ENCODE data around the gene SARNP. TPM values are rescaled to one million over a fixed set of nuclear protein-coding genes. Genes with fewer than 3 reads are reported as not detected.
A peak's percentile ranks its signal among the peaks of the same experiment; 100 is the strongest.
"Not testable (repeated sequence)": the region's sequence is repeated elsewhere in the genome, so short reads cannot be mapped to it uniquely, and the experiment has no call there.

SARNP gene
- polyA plus RNA-seq, 2 donors: 56.2 to 78.7 TPM

- no peaks in the 10 kb centered on the region for H3K36me3 ChIP-seq (ENCODE audit: control insufficient read depth in 2 of 2, insufficient read depth in 2 of 2, low read length in 1 of 2)
- WGBS, 2 donors: 90 to 93% methylated on average over 11 of the region's 11 CpGs
- no peak overlapping the region for H3K4me3 ChIP-seq (ENCODE audit: low read depth in 1 of 2, low read length in 2 of 2)
- no peak overlapping the region for H3K27ac ChIP-seq (ENCODE audit: low read depth in 2 of 2, low read length in 1 of 2)
- peaks cover 0 to 2% of the 10 kb centered on the region in 2 donors for H3K9me3 ChIP-seq (ENCODE audit: control insufficient read depth in 2 of 2, insufficient read depth in 1 of 2, low read depth in 1 of 2, low read length in 1 of 2)
- H3K4me1 ChIP-seq (ENCODE audit: control insufficient read depth in 2 of 2, insufficient read depth in 2 of 2, low read length in 1 of 2): peaks cover 4% of the 10 kb centered on the region in 2 donors
- no peaks in the 10 kb centered on the region for H3K27me3 ChIP-seq (ENCODE audit: control insufficient read depth in 1 of 2, insufficient read depth in 2 of 2, low read length in 2 of 2)
Observed at GRCh38 chr12:55840581-55841351, 23.2 kb upstream of the SARNP start.

DNA sequence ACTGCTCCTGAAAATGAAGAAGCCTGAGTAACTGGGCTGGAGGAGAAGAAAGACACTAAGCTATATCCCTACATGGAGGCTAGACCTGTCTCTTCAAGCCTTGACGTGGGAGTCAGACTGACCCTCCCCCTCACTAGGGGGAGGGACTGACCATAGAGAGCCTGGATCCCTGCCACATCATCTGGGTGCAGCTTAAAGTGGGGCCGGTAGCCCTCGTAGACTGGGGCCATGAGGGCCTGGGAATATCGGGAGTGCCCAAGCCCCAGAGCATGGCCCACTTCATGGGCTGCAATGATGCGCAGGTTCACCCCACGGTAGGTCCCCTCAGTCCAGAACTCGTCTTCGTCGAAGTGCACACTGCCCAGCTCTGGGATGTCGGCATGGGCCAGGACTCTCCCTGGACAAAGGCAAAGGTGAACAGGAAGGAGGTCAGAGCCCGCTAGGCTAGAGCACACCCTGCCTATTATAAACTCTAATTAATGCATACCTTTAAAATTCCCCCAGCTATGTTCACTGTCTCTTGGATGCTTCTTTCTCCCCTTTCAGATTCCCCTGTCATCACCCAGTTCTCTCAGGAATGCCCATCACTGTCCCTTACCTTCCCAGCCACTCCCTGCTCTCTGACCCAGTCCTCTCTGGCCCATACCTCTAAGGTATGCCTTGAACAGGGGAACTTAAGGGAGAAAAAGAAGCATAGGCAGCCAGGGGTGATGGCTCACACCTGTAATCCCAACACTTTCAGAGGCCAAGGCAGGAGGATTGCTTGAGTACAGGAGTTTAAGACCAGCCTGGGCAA is 22.0 kb upstream of the SARNP start:
- Histone ChIP-seq H3K27ac (ENCODE audit: low read depth in 2 of 2, low read length in 1 of 2) (no peak overlapping the region), H3K36me3 (ENCODE audit: control insufficient read depth in 2 of 2, insufficient read depth in 2 of 2, low read length in 1 of 2) (no peaks in the 10 kb centered on the region), H3K27me3 (ENCODE audit: control insufficient read depth in 1 of 2, insufficient read depth in 2 of 2, low read length in 2 of 2) (no peaks in the 10 kb centered on the region), H3K4me3 (ENCODE audit: low read depth in 1 of 2, low read length in 2 of 2) (no peak overlapping the region), H3K4me1 (ENCODE audit: control insufficient read depth in 2 of 2, insufficient read depth in 2 of 2, low read length in 1 of 2) (peaks cover 4% of the 10 kb centered on the region in 2 donors), H3K9me3 (ENCODE audit: control insufficient read depth in 2 of 2, insufficient read depth in 1 of 2, low read depth in 1 of 2, low read length in 1 of 2) (peaks cover 0 to 2% of the 10 kb centered on the region in 2 donors)
- 84 to 86% methylated on average over 11 of the region's 11 CpGs for WGBS, 2 donors

GRCh38 chr12:55838361-55838760 is 20.8 kb upstream of the SARNP start:
- H3K27ac ChIP-seq (ENCODE audit: low read depth in 2 of 2, low read length in 1 of 2): no peak overlapping the region
- no peak overlapping the region for H3K4me3 ChIP-seq (ENCODE audit: low read depth in 1 of 2, low read length in 2 of 2)
- WGBS, 2 donors: 91 to 97% methylated on average over 3 of the region's 3 CpGs
- H3K4me1 ChIP-seq (ENCODE audit: control insufficient read depth in 2 of 2, insufficient read depth in 2 of 2, low read length in 1 of 2): peaks cover 4% of the 10 kb centered on the region in 2 donors
- H3K27me3 ChIP-seq (ENCODE audit: control insufficient read depth in 1 of 2, insufficient read depth in 2 of 2, low read length in 2 of 2): no peaks in the 10 kb centered on the region
- H3K36me3 ChIP-seq (ENCODE audit: control insufficient read depth in 2 of 2, insufficient read depth in 2 of 2, low read length in 1 of 2): no peaks in the 10 kb centered on the region
- H3K9me3 ChIP-seq (ENCODE audit: control insufficient read depth in 2 of 2, insufficient read depth in 1 of 2, low read depth in 1 of 2, low read length in 1 of 2): peaks cover 0 to 2% of the 10 kb centered on the region in 2 donors

- not testable (repeated sequence) for H3K27me3 ChIP-seq (ENCODE audit: control insufficient read depth in 1 of 2, insufficient read depth in 2 of 2, low read length in 2 of 2); H3K4me1 ChIP-seq (ENCODE audit: control insufficient read depth in 2 of 2, insufficient read depth in 2 of 2, low read length in 1 of 2); H3K36me3 ChIP-seq (ENCODE audit: control insufficient read depth in 2 of 2, insufficient read depth in 2 of 2, low read length in 1 of 2); H3K27ac ChIP-seq (ENCODE audit: low read depth in 2 of 2, low read length in 1 of 2); H3K9me3 ChIP-seq (ENCODE audit: control insufficient read depth in 2 of 2, insufficient read depth in 1 of 2, low read depth in 1 of 2, low read length in 1 of 2); H3K4me3 ChIP-seq (ENCODE audit: low read depth in 1 of 2, low read length in 2 of 2)
- 79 to 84% methylated on average over 6 of the region's 6 CpGs for WGBS, 2 donors
Observed at GRCh38 chr12:55834400-55834799, 16.9 kb upstream of the SARNP start.

- no peaks in the 10 kb centered on the region for H3K9me3 ChIP-seq (ENCODE audit: control insufficient read depth in 2 of 2, insufficient read depth in 1 of 2, low read depth in 1 of 2, low read length in 1 of 2)
- no peak overlapping the region for H3K4me3 ChIP-seq (ENCODE audit: low read depth in 1 of 2, low read length in 2 of 2)
- no peak overlapping the region for H3K27ac ChIP-seq (ENCODE audit: low read depth in 2 of 2, low read length in 1 of 2)
- no peaks in the 10 kb centered on the region for H3K36me3 ChIP-seq (ENCODE audit: control insufficient read depth in 2 of 2, insufficient read depth in 2 of 2, low read length in 1 of 2)
- H3K27me3 ChIP-seq (ENCODE audit: control insufficient read depth in 1 of 2, insufficient read depth in 2 of 2, low read length in 2 of 2): no peaks in the 10 kb centered on the region
- WGBS, 2 donors: 92 to 95% methylated on average over 10 of the region's 10 CpGs
- peaks cover 2 to 10% of the 10 kb centered on the region in 2 donors for H3K4me1 ChIP-seq (ENCODE audit: control insufficient read depth in 2 of 2, insufficient read depth in 2 of 2, low read length in 1 of 2)
Observed at GRCh38 chr12:55833056-55833455, 15.5 kb upstream of the SARNP start.

- Histone ChIP-seq H3K36me3 (ENCODE audit: control insufficient read depth in 2 of 2, insufficient read depth in 2 of 2, low read length in 1 of 2) (no peaks in the 10 kb centered on the region), H3K4me3 (ENCODE audit: low read depth in 1 of 2, low read length in 2 of 2) (peak overlapping the region; percentile 69 to 83), H3K27ac (ENCODE audit: low read depth in 2 of 2, low read length in 1 of 2) (peak overlapping the region; percentile 72 to 94), H3K4me1 (ENCODE audit: control insufficient read depth in 2 of 2, insufficient read depth in 2 of 2, low read length in 1 of 2) (peaks cover 5 to 17% of the 10 kb centered on the region in 2 donors), H3K27me3 (ENCODE audit: control insufficient read depth in 1 of 2, insufficient read depth in 2 of 2, low read length in 2 of 2) (no peaks in the 10 kb centered on the region), H3K9me3 (ENCODE audit: control insufficient read depth in 2 of 2, insufficient read depth in 1 of 2, low read depth in 1 of 2, low read length in 1 of 2) (no peaks in the 10 kb centered on the region)
- WGBS, 2 donors: 37 to 44% methylated on average over 1 of the region's 1 CpG
Observed at GRCh38 chr12:55831447-55831815, 13.9 kb upstream of the SARNP start.

GRCh38 chr12:55830601-55831446 is 13.3 kb upstream of the SARNP start:
- 5 to 6% methylated on average over 23 of the region's 23 CpGs for WGBS, 2 donors
- Histone ChIP-seq H3K9me3 (ENCODE audit: control insufficient read depth in 2 of 2, insufficient read depth in 1 of 2, low read depth in 1 of 2, low read length in 1 of 2) (no peaks in the 10 kb centered on the region), H3K4me1 (ENCODE audit: control insufficient read depth in 2 of 2, insufficient read depth in 2 of 2, low read length in 1 of 2) (peaks cover 5 to 17% of the 10 kb centered on the region in 2 donors), H3K4me3 (ENCODE audit: low read depth in 1 of 2, low read length in 2 of 2) (peak overlapping the region; percentile 69 to 83), H3K27ac (ENCODE audit: low read depth in 2 of 2, low read length in 1 of 2) (peak overlapping the region; percentile 72 to 94), H3K27me3 (ENCODE audit: control insufficient read depth in 1 of 2, insufficient read depth in 2 of 2, low read length in 2 of 2) (no peaks in the 10 kb centered on the region), H3K36me3 (ENCODE audit: control insufficient read depth in 2 of 2, insufficient read depth in 2 of 2, low read length in 1 of 2) (no peaks in the 10 kb centered on the region)

GRCh38 chr12:55829967-55830600 is 12.6 kb upstream of the SARNP start:
- peak overlapping the region; percentile 69 to 83 for H3K4me3 ChIP-seq (ENCODE audit: low read depth in 1 of 2, low read length in 2 of 2)
- peak overlapping the region; percentile 72 to 94 for H3K27ac ChIP-seq (ENCODE audit: low read depth in 2 of 2, low read length in 1 of 2)
- no peaks in the 10 kb centered on the region for H3K9me3 ChIP-seq (ENCODE audit: control insufficient read depth in 2 of 2, insufficient read depth in 1 of 2, low read depth in 1 of 2, low read length in 1 of 2)
- no peaks in the 10 kb centered on the region for H3K27me3 ChIP-seq (ENCODE audit: control insufficient read depth in 1 of 2, insufficient read depth in 2 of 2, low read length in 2 of 2)
- WGBS, 2 donors: 0 to 1% methylated on average over 37 of the region's 37 CpGs
- H3K36me3 ChIP-seq (ENCODE audit: control insufficient read depth in 2 of 2, insufficient read depth in 2 of 2, low read length in 1 of 2): no peaks in the 10 kb centered on the region
- peaks cover 5 to 17% of the 10 kb centered on the region in 2 donors for H3K4me1 ChIP-seq (ENCODE audit: control insufficient read depth in 2 of 2, insufficient read depth in 2 of 2, low read length in 1 of 2)

GRCh38 chr12:55828357-55828756 is 10.8 kb upstream of the SARNP start:
- Histone ChIP-seq H3K36me3 (ENCODE audit: control insufficient read depth in 2 of 2, insufficient read depth in 2 of 2, low read length in 1 of 2) (no peaks in the 10 kb centered on the region), H3K4me1 (ENCODE audit: control insufficient read depth in 2 of 2, insufficient read depth in 2 of 2, low read length in 1 of 2) (peaks cover 5 to 17% of the 10 kb centered on the region in 2 donors), H3K4me3 (ENCODE audit: low read depth in 1 of 2, low read length in 2 of 2) (peak overlapping the region in 1 of 2 donors; percentile 69), H3K27ac (ENCODE audit: low read depth in 2 of 2, low read length in 1 of 2) (peak overlapping the region; percentile 26 to 73), H3K27me3 (ENCODE audit: control insufficient read depth in 1 of 2, insufficient read depth in 2 of 2, low read length in 2 of 2) (no peaks in the 10 kb centered on the region), H3K9me3 (ENCODE audit: control insufficient read depth in 2 of 2, insufficient read depth in 1 of 2, low read depth in 1 of 2, low read length in 1 of 2) (no peaks in the 10 kb centered on the region)
- WGBS, 2 donors: 89% methylated on average over 5 of the region's 5 CpGs
